GM18499 (cell line): Measurements from ENCODE around the gene TMOD4.
A peak's percentile ranks its signal among the peaks of the same experiment; 100 is the strongest.

Source experiments
- ATAC-seq: cut with Tn5 transposase; IDR thresholded peaks from one replicate; pipeline ENCODE4 v1.9.1; 2021; ENCODE audit warnings: moderate number of reproducible peaks; ENCODE audit not compliant: insufficient read depth, unreplicated experiment

TMOD4 gene

GRCh38 chr1:151176514-151177045, 799 bp upstream of the TMOD4 start:
- no peak for ATAC-seq

GRCh38 chr1:151175041-151175741, 590 bp downstream of the TMOD4 start:
- no peak for ATAC-seq

- no peak for ATAC-seq
Observed at GRCh38 chr1:151171190-151171589, 4.6 kb downstream of the TMOD4 start.

GRCh38 chr1:151167116-151167515, 8.7 kb downstream of the TMOD4 start:
- ATAC-seq = no peak

GRCh38 chr1:151166505-151166956, 9.2 kb downstream of the TMOD4 start:
- no peak for ATAC-seq

GRCh38 chr1:151165738-151166504, 9.9 kb downstream of the TMOD4 start, which contains the start of the genes LYSMD1 and SCNM1:
LYSMD1 (minus strand) TSS chr1:151165902; CDS start chr1:151165258, 644 bp downstream.
SCNM1 (plus strand) TSS chr1:151166144; CDS start chr1:151166153, 9 bp downstream.
- peak; percentile 79 for ATAC-seq

- no peak for ATAC-seq
Observed at GRCh38 chr1:151165281-151165737, 10.5 kb downstream of the TMOD4 start.

DNA sequence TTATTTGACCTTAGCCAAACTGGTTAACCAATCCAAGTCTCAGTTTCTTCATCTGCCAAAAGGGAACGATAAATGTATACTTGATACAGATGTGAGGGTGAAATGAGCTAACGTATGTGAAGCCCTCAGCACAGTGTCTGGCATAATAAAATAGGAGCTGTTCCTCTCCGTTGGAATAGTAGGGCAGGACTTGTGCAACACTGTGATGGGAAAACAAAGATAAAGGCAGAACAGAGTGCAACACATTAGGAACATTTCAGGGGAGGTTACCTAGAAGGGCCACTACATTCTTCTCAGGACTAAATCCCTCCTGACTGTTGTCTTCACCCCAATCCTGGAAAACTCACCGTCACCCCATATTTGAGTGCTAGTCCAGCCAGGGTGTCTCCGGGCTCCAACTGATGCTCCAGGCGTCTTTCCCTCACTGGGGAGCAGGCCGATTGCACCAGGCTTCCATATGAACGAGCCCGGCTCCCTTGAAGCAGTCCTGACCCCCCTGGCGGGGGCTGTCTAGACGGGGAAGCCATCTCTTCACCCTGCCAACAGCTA, 11.0 kb downstream of the TMOD4 start:
- no peak for ATAC-seq

GRCh38 chr1:151159373-151159772, 16.4 kb downstream of the TMOD4 start:
- no peak for ATAC-seq

- no peak for ATAC-seq
Observed at GRCh38 chr1:151158751-151159251, 17.0 kb downstream of the TMOD4 start.

DNA sequence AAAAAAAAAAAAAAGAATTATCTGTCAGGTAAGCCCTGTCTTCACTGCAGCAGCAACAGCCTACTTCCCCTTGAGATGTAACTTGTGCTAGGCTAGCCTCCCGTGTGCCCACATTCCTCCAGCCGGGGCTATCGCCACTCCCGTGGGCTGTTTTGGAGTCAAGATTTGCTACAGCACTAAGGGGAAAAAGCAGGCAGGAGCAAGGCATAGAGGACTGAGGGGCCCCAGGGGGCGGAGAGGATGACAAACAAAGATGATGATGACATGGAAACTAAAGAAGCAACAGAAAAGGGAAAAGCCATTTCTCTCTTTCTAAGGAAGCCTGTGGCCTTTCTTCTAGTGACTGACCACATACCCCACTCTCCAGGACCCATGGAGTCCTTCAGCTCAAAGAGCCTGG, 17.5 kb downstream of the TMOD4 start:
- no peak for ATAC-seq

DNA sequence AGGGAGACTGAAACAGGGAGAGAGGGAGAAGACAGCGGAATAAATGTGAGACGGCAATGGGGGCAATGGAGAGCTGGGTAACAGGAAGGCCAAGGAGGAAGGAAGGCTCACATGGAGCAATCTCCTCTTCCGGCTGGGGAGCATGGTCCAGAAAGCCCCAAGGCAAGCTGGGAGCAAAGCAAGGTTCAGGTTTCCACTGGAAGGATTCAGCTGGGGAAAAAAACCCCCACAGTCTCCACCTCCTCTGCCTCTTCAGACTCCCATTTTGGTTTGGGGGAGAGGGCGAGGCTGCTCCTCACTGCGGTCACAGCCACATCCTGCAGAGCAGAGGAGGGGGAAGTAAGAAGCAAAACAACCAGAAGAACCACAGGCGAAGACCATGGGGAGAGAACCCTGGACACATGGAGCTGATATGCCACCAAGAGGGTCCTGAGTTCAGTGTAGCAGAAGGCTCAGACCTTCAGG, 18.7 kb downstream of the TMOD4 start:
- ATAC-seq = no peak

DNA sequence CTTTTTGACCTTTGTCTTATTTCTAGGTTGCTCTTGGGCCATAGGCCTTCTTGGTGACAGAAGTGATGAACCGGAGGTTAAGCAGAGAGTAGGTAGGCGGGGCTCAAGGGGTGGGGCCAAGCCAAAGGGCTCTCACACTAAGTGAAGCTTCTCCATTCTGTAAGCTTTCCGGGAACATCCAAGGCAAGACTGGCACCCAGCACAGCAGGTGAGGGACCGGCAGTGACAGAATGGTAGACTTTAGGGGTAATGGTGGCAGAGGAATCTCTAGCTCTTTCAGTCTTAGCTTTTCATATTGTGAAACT, 19.3 kb downstream of the TMOD4 start, which contains the start of gene TNFAIP8L2:
TNFAIP8L2 (plus strand) TSS at position 135 of the 305 bp plus-strand sequence. CDS start 2,049 bp downstream, outside the sequence.
- ATAC-seq = no peak

- no peak for ATAC-seq
Observed at GRCh38 chr1:151147665-151148064, 28.1 kb downstream of the TMOD4 start.

- ATAC-seq = no peak
Observed at GRCh38 chr1:151147132-151147503, 28.7 kb downstream of the TMOD4 start.

DNA sequence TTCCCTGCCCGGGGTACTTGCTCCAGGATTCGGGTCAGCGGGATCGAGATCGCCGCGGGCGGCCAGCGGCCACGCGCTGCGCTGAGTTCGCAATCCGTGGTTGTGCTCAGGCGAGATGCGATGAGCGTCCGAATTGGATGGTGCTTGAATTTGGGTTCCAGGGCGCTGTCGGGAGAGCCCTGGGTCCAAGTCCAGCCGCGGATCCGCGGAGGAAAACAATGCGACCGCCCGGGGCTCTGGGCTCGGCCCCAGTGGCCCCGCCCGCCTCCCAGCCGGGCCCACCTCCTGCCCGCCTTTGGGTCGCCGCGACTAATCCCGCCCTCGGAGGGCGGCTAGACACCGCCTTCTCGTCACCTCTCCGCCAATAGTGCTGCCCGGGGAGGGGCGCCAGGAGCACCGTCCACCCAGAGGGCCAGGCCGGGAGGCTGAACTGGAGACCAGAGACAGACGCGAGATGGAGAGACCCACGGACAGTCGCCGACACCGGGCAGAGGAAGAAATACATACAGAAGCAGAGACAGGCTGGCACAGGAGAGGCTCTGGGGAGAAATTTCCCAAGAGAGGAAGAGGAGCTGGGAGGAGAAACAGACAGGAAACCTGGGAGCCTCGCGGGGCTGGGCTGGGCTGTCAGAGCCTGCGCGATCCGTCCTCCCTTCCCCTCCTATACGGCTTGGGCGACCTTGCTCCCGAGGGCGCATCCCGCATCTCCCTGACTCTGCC, 29.2 kb downstream of the TMOD4 start, which contains the start of gene SEMA6C:
SEMA6C (minus strand) TSS at position 220 of the 720 bp plus-strand sequence. CDS start 4,010 bp downstream, outside the sequence.
- peak; percentile 68 for ATAC-seq

- no peak for ATAC-seq
Observed at GRCh38 chr1:151146072-151146411, 29.7 kb downstream of the TMOD4 start.

- ATAC-seq = no peak
Observed at GRCh38 chr1:151145304-151146071, 30.3 kb downstream of the TMOD4 start.
